ENCODE results near the gene LHX5.

DNA sequence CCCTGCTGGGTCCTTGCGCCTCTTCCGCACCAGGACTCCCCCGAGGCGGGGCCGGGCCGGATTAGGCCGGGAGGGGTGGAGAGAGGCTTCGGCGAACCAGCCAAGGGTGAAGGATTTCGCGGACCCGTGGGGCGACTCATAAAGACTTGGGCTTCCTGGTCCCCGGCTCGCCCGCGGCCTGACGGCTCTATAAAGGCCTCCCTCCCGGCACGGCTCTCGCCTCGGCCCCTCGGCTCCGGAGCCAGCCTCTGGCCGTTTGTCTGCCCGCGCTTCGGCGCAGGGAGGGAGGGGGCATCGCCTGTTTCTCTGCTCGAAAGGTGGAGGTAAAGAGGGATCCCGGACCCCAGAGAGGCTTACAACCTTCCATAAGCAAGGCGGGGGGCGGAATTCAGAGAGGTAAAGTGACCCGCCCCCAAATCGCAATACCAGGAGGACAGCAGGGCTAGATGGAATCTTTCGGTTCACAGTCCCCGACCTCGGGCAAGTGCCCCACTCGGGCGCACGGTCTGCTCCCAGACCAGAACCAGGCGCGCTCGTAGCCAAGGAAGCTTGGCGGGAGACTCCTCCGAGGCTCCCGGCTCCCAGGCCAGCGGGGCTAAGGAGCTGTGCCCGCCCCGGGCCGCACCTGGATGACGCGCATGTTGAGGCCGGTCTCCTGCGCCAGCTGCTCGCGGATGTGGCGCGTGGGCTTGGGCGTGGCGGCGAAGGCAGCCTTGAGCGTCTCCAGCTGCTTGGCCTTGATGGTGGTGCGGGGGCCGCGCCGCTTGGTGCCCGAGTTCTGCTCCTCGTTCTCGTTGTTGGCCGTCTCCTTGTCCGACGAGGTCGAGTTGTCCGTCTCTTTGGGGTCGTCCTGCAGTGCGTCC lies 3.9 kb downstream of the LHX5 start:
- TF ChIP-seq, protein P1, sequence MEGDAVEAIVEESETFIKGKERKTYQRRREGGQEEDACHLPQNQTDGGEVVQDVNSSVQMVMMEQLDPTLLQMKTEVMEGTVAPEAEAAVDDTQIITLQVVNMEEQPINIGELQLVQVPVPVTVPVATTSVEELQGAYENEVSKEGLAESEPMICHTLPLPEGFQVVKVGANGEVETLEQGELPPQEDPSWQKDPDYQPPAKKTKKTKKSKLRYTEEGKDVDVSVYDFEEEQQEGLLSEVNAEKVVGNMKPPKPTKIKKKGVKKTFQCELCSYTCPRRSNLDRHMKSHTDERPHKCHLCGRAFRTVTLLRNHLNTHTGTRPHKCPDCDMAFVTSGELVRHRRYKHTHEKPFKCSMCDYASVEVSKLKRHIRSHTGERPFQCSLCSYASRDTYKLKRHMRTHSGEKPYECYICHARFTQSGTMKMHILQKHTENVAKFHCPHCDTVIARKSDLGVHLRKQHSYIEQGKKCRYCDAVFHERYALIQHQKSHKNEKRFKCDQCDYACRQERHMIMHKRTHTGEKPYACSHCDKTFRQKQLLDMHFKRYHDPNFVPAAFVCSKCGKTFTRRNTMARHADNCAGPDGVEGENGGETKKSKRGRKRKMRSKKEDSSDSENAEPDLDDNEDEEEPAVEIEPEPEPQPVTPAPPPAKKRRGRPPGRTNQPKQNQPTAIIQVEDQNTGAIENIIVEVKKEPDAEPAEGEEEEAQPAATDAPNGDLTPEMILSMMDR (IDR thresholded peaks at IDR 0.05; ENCODE audit: insufficient read depth, low read depth, low read length), result no peak
- TF ChIP-seq EZH2 (IDR thresholded peaks at IDR 0.05; ENCODE audit: insufficient read depth, low read length), result peak; percentile 79

All from astrocyte (in vitro differentiated cells and primary cell).